Neutrophil (primary cell): Measurements from ENCODE around the gene SELENOT.
"Not testable (repeated sequence)": the region's sequence is repeated elsewhere in the genome, so short reads cannot be mapped to it uniquely, and the experiment has no call there.

Experiments
- H3K27ac ChIP-seq: fragments of 200-600 bp; sonication (generic); 2 replicates; pipeline ENCODE4 v1.5.1; 2016; ENCODE audit warnings: mild to moderate bottlenecking, moderate library complexity
- H3K27me3 ChIP-seq: fragments of 200-600 bp; sonication (generic); 2 replicates; pipeline ENCODE4 v1.6.0; 2016; ENCODE audit warnings: mild to moderate bottlenecking
- H3K36me3 ChIP-seq: fragments of 200-600 bp; sonication (generic); 2 replicates; pipeline ENCODE4 v1.5.1; 2017
- H3K4me1 ChIP-seq, 2 experiments: fragments of 200-600 bp in 1 of 2; sonication (generic) in 1 of 2; 1 replicate in 1 of 2; 2 replicates in 1 of 2; pipeline versions ENCODE4 v1.5.1 to v1.6.1; 2013 to 2016; ENCODE audit warnings: low read depth in 1 of 2, low read length in 1 of 2, mild to moderate bottlenecking in 1 of 2, moderate library complexity in 1 of 2; ENCODE audit not compliant: control insufficient read depth in 1 of 2, insufficient read depth in 1 of 2
- H3K4me3 ChIP-seq, 2 experiments: fragments of 200-600 bp in 1 of 2; sonication (generic) in 1 of 2; 1 replicate in 1 of 2; 2 replicates in 1 of 2; pipeline ENCODE4 v1.5.1; 2013 to 2016; ENCODE audit warnings: low read depth in 1 of 2, low read length in 1 of 2, mild to moderate bottlenecking in 1 of 2, moderate library complexity in 1 of 2
- H3K9me3 ChIP-seq: fragments of 200-600 bp; sonication (generic); 2 replicates; pipeline ENCODE4 v1.5.1; 2016
- TF ChIP-seq, protein P1 (sequence below): fragments of 200-600 bp; sonication (generic); IDR thresholded peaks from 2 replicates; pipeline ENCODE4 v1.5.1; 2016; ENCODE audit warnings: antibody characterized with exemption

Gene SELENOT

DNA sequence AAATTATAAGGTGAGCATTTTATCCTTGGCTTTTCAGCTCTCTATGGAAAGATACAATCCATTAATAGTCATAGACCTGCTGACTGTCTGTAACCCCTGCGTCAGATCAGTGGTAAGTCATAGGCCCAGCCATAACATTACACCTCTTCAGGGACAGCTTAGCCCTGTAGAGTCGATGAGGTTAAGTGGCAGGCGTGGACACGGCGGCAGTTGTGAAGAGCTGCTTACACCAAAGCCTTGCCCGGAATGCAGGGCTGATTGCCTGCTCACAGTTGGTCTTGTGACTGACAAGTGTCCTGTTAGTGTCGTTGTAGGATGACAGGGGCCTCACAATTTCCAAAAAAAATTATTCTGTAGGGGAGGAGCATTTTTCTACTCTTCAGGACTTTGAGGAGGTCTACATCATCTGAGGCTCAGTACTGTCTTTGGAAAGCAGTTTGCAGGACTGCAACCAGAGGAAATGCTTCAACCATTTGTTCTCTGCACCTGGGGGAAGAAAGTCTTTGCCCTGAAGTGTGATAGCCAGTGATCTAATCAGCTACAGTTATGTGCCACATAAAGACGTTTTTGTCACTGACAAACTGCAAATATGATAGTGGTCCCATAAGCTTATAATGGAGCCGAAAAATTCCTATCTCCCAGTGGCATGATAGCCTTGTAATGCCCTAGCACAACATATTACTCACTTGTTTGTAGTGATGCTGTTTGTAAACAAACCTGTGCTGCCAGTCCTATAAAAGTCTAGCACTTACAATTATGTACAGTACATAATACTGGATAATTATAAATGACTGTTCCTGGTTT lies 14.9 kb upstream of the SELENOT start:
- TF ChIP-seq, protein P1, sequence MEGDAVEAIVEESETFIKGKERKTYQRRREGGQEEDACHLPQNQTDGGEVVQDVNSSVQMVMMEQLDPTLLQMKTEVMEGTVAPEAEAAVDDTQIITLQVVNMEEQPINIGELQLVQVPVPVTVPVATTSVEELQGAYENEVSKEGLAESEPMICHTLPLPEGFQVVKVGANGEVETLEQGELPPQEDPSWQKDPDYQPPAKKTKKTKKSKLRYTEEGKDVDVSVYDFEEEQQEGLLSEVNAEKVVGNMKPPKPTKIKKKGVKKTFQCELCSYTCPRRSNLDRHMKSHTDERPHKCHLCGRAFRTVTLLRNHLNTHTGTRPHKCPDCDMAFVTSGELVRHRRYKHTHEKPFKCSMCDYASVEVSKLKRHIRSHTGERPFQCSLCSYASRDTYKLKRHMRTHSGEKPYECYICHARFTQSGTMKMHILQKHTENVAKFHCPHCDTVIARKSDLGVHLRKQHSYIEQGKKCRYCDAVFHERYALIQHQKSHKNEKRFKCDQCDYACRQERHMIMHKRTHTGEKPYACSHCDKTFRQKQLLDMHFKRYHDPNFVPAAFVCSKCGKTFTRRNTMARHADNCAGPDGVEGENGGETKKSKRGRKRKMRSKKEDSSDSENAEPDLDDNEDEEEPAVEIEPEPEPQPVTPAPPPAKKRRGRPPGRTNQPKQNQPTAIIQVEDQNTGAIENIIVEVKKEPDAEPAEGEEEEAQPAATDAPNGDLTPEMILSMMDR: no peak
- no peak overlapping the region for H3K4me3 ChIP-seq
- H3K36me3 ChIP-seq: peaks cover 24% of the 10 kb centered on the region
- no peaks in the 10 kb centered on the region for H3K9me3 ChIP-seq
- H3K4me1 ChIP-seq: no peaks in the 10 kb centered on the region
- no peak overlapping the region for H3K27ac ChIP-seq
- H3K27me3 ChIP-seq: no peaks in the 10 kb centered on the region

DNA sequence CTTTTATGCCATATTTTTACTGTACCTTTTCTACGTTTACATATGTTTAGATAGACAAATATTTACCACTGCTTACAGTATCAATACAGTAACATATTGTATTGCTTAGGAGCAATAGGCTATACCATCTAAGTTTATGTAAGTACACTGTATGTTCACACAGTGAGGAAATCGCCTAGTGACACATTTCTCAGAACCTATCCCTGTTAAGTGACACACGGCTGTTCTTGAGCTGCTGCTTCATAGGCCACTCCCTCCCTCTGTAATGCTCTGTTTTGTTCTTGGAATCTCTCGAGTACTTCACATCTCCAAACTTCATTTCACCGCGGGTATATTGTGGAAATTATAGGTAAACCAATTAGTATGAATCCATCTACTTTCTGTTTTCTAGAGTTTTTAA lies 13.4 kb upstream of the SELENOT start:
- H3K27me3 ChIP-seq: no peaks in the 10 kb centered on the region
- TF ChIP-seq, protein P1: no peak
- H3K27ac ChIP-seq: no peak overlapping the region
- no peaks in the 10 kb centered on the region for H3K9me3 ChIP-seq
- H3K4me3 ChIP-seq: no peak overlapping the region
- H3K4me1 ChIP-seq: no peaks in the 10 kb centered on the region
- H3K36me3 ChIP-seq: peaks cover 12% of the 10 kb centered on the region

DNA sequence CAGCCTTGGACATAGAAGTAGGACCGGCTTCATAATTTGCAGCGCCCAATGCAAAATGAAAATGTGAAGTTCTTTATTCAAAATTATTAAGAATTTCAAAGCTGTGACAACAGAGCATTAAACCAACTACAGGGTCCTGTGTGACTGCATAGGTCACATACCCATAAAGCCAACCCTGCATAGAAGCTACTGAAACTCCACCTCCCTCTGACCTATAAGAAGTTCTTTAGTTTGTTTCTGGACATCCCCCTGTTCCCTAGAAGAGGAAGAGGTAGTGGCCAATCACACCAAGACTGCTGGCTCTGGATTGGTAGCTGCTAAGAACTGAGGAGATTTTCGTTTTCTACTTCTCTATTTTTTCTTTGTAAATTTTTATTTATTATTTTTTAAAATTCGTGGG lies 9.0 kb upstream of the SELENOT start:
- TF ChIP-seq, protein P1: no peak
- Histone ChIP-seq H3K9me3 (no peaks in the 10 kb centered on the region), H3K4me3 (no peak overlapping the region), H3K27ac (no peak overlapping the region), H3K27me3 (no peaks in the 10 kb centered on the region), H3K36me3 (no peaks in the 10 kb centered on the region), H3K4me1 (no peaks in the 10 kb centered on the region)

DNA sequence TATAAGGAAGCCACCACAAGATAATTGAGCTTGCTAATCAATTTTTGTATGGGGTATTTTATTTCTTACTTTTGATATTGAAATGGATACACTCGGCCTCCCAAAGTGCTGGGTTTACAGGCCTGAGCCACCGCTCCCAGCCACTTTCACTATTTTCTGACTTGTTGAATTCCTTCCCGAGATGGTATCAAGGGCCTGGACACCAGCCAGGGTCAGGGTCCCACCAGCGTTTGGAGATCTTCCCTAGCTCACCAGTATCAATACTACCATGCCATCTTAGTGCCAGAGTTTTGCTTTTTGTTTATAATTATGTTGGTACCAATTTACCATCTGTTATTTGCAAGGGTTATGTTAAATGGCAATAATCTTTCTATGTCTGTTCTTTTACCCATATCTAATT lies 5.5 kb upstream of the SELENOT start:
- H3K9me3 ChIP-seq: no peaks in the 10 kb centered on the region
- no peak overlapping the region for H3K27ac ChIP-seq
- H3K27me3 ChIP-seq: no peaks in the 10 kb centered on the region
- peaks cover 3% of the 10 kb centered on the region in 2 experiments for H3K4me1 ChIP-seq
- TF ChIP-seq, protein P1: no peak
- H3K4me3 ChIP-seq: no peak overlapping the region
- no peaks in the 10 kb centered on the region for H3K36me3 ChIP-seq

DNA sequence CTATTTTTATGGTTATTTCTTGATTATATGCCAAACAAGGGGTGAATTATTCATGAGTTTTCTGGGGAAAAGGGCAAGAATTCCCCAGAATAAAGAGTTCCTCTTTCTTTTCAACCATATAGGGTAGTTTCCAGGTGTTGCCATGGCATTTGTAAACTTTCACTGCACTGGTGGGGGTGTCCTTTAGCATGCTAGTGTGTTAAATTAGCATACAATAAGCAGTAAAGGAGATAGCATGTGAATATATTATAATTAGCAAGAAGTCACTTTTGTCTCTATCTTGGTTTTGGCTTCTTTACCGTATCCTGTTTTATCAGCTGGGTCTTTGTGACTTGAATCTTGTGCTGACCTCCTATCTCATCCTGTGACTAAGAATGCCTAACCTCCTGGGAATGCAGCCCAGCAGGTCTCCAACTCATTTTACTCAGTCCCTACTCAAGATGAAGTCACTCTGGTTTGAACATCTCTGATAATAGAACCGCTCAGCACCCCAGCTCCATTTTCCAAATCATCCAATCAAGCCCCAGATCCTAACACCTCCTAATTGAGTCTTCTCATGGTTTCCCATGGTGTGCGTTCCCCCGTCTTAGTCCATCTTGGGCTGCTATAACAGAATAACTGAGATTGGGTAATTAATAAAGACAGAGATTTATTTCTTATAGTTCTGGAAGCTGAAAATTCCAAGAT lies 3.4 kb upstream of the SELENOT start:
- Histone ChIP-seq H3K27ac (no peak overlapping the region), H3K4me3 (no peak overlapping the region)

DNA sequence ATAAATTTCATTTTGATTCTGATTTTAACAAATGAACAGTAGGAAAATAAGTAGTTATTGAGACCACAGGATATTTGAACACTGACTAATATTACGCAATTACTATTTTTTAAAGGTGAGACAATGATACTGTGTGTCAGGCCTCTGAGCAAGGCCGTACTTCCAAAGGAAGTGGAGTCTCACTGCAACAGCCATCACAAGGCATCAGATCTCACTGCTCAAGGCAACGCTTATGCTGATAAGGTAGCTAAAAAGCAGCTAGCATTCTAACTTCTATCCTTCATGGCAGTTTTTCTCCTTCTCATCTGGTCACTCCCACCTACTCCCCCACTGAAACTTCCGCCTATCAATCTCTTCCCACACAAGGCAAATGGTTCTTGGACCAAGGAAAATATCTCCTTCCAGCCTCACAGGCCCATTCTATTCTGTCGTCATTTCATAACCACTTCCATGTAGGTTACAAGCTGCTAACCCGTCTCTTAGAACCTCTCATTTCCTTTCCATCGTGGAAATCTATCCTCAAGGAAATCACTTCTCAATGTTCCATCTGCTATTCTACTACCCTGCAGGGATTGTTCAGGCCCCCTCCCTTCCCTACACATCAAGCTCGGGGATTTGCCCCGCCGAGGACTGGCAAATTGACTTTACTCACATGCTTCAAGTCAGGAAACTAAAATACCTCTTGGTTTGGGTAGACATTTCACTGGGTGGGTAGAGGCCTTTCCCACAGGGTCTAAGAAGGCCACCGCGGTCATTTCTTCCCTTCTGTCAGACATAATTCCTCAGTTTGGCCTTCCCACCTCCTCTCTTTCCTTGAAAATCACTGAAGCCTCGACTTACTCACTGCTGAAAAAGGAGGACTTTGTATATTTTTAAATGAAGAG lies 2.2 kb upstream of the SELENOT start:
- H3K36me3 ChIP-seq, H3K27me3 ChIP-seq, H3K27ac ChIP-seq, H3K4me3 ChIP-seq, H3K9me3 ChIP-seq: not testable (repeated sequence)
- H3K4me1 ChIP-seq: peaks cover 25 to 34% of the 10 kb centered on the region in 2 experiments

More for the DNA sequence above, 3.4 kb upstream of the SELENOT start:
- H3K4me1 ChIP-seq: peaks cover 14 to 22% of the 10 kb centered on the region in 2 experiments
- TF ChIP-seq, protein P1: no peak
- no peaks in the 10 kb centered on the region for H3K27me3 ChIP-seq
- H3K36me3 ChIP-seq: no peaks in the 10 kb centered on the region
- H3K9me3 ChIP-seq: no peaks in the 10 kb centered on the region
